Measurements from ENCODE around the gene DUOX1. TPM values are rescaled to one million over a fixed set of nuclear protein-coding genes. Genes with fewer than 3 reads are reported as not detected.

DUOX1 gene
- total and polyA plus RNA-seq, 9 of the 15 experiments (the other 6 are each of a cell fraction or from before 2014, with no cell fraction given) = 0.01 to 0.22 (median 0.01) TPM; not detected in 6

- TF ChIP-seq ZNF609 (CRISPR knock-in tag; IDR thresholded peaks at IDR 0.05; ENCODE audit: borderline replicate concordance) (no peak), NR2C1 (IDR thresholded peaks at IDR 0.05) (no peak), NR2C1 (tag; IDR thresholded peaks at IDR 0.05) (no peak), RHOXF2B (CRISPR knock-in tag; conservative IDR thresholded peaks at IDR 0.05) (no peak), KLF1 (tag; IDR thresholded peaks at IDR 0.05) (no peak), NR0B1 (IDR thresholded peaks at IDR 0.05; ENCODE audit: partially characterized antibody) (no peak), GABPB1 (CRISPR knock-in tag; IDR thresholded peaks at IDR 0.05) (no peak), ZNF696 (CRISPR knock-in tag; conservative IDR thresholded peaks at IDR 0.05) (no peak), ZNF507 (tag; conservative IDR thresholded peaks at IDR 0.05) (no peak), NCOR1 (IDR thresholded peaks at IDR 0.05) (no peak), THAP7 (CRISPR knock-in tag; IDR thresholded peaks at IDR 0.05) (no peak), STAT5A (IDR thresholded peaks at IDR 0.05; ENCODE audit: borderline replicate concordance, low read length) (no peak), ZNF551 (CRISPR knock-in tag; IDR thresholded peaks at IDR 0.05) (no peak), BRD9 (IDR thresholded peaks at IDR 0.05; ENCODE audit: low read depth, partially characterized antibody) (no peak), MYNN (IDR thresholded peaks at IDR 0.05) (peak; percentile 49; the same call in 1 of the 2 replicates), MYNN (CRISPR knock-in tag; IDR thresholded peaks at IDR 0.05) (no peak)
- TF ChIP-seq, protein P1, sequence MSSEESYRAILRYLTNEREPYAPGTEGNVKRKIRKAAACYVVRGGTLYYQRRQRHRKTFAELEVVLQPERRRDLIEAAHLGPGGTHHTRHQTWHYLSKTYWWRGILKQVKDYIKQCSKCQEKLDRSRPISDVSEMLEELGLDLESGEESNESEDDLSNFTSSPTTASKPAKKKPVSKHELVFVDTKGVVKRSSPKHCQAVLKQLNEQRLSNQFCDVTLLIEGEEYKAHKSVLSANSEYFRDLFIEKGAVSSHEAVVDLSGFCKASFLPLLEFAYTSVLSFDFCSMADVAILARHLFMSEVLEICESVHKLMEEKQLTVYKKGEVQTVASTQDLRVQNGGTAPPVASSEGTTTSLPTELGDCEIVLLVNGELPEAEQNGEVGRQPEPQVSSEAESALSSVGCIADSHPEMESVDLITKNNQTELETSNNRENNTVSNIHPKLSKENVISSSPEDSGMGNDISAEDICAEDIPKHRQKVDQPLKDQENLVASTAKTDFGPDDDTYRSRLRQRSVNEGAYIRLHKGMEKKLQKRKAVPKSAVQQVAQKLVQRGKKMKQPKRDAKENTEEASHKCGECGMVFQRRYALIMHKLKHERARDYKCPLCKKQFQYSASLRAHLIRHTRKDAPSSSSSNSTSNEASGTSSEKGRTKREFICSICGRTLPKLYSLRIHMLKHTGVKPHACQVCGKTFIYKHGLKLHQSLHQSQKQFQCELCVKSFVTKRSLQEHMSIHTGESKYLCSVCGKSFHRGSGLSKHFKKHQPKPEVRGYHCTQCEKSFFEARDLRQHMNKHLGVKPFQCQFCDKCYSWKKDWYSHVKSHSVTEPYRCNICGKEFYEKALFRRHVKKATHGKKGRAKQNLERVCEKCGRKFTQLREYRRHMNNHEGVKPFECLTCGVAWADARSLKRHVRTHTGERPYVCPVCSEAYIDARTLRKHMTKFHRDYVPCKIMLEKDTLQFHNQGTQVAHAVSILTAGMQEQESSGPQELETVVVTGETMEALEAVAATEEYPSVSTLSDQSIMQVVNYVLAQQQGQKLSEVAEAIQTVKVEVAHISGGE (CRISPR knock-in tag; IDR thresholded peaks at IDR 0.05) = no peak
- TF ChIP-seq, protein P2, sequence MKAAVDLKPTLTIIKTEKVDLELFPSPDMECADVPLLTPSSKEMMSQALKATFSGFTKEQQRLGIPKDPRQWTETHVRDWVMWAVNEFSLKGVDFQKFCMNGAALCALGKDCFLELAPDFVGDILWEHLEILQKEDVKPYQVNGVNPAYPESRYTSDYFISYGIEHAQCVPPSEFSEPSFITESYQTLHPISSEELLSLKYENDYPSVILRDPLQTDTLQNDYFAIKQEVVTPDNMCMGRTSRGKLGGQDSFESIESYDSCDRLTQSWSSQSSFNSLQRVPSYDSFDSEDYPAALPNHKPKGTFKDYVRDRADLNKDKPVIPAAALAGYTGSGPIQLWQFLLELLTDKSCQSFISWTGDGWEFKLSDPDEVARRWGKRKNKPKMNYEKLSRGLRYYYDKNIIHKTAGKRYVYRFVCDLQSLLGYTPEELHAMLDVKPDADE (conservative IDR thresholded peaks at IDR 0.05; ENCODE audit: control insufficient read depth, low read depth, low read length) = no peak
Observed at GRCh38 chr15:45118131-45118588, 11.6 kb upstream of the DUOX1 start (continued).
